H7 (cell line): ENCODE measurements around the gene GABPB2. TPM values are rescaled to one million over a fixed set of nuclear protein-coding genes. Genes with fewer than 3 reads are reported as not detected.
"Not testable (repeated sequence)": the region's sequence is repeated elsewhere in the genome, so short reads cannot be mapped to it uniquely, and the experiment has no call there.

ENCODE experiments used
- DNase-seq: peaks from one replicate; pipeline ENCODE4 v3.0.0; 2012
- H3K27me3 ChIP-seq: 2 replicates; pipeline ENCODE4 v1.6.0; 2011; ENCODE audit warnings: mild to moderate bottlenecking, low read length; ENCODE audit not compliant: control insufficient read depth, insufficient read depth
- H3K36me3 ChIP-seq: replicated peaks from 2 replicates; pipeline ENCODE4 v1.5.1; 2011; ENCODE audit warnings: low read length; ENCODE audit not compliant: control insufficient read depth, insufficient read depth
- H3K4me3 ChIP-seq: 2 replicates; pipeline ENCODE4 v1.5.1; 2011; ENCODE audit warnings: low read depth, mild to moderate bottlenecking, control low read depth, low read length, moderate library complexity; ENCODE audit not compliant: insufficient read depth
- total RNA-seq: library from RNA; depleted of rRNA; stranded (reverse); fragments of >200 nt; shearing (Covaris generic); gene quantifications from 2 replicates; pipeline ENCODE4 v1.2.3, GENCODE V29; 2014

GABPB2 gene
- total RNA-seq, 1 experiment from 2014 or later, result 4.0 TPM

DNA sequence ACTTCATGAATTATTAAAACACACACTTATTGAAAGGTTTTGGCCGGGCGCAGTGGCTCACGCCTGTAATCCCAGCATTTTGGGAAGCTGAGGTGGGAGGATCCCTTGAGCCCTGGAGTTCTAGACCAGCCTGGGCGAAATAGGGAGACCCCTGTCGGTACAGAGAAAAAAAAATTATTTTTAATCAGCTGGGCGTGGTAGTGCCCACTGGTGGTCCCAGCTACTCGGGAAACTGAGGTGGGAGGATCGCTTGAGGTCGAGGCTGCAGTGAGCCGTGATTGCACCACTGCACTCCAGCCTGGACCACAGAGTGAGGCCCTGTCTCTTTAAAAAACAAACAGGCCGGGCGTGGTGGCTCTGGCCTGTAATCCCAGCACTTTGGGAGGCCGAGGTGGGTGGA lies 1.7 kb downstream of the GABPB2 start:
- H3K4me3 ChIP-seq, result no peak overlapping the region
- H3K27me3 ChIP-seq, result no peaks in the 10 kb centered on the region
- peak; percentile 2 for DNase-seq
- no peaks in the 10 kb centered on the region for H3K36me3 ChIP-seq

DNA sequence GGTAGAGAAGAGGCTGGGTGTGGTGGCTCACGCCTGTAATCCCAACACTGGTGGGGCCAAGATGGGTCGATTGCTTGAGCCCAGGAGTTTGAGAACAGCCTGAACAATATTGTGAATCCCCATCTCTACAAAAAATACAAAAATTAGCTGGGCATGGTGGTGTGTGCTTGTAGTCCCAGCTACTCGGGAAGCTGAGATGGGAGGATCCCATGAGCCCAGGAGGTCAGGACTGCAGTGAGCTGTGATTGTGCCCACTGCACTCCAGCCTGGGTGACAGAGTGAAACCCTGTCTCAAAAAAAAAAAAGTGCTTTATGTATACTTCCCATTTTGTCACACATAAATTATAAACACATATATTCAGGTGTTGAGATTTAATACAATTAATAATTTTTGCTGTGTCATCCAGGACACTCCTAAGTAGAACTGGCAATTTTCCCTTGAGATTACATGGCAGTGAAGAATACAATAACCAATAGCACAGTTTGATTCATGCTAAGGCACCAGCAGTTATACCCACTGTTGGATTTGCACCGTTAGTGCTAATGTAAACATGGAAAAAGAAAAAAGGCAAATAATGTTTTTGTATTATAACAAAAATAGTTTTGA lies 15.5 kb downstream of the GABPB2 start:
- H3K27me3 ChIP-seq, result no peaks in the 10 kb centered on the region
- no peaks in the 10 kb centered on the region for H3K36me3 ChIP-seq
- H3K4me3 ChIP-seq, result no peak overlapping the region
- DNase-seq, result no peak

DNA sequence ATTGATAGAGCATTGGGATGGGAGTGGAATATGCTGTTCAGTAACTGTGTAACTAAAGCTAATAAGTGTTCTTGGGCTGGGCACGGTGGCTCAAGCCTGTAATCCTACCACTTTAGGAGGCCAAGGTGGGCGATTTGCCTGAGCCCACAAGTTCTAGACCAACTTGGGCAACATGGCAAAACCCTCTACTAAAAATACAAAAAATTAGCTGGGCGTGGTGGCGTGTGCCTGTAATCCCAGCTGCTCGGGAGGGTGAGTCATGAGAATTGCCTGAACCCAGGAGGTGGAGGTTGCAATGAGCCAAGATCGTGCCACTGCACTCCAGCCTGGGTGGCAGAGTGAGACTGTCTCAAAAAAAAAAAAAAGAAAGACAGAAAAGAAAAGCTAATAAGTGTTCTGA lies 26.9 kb downstream of the GABPB2 start:
- not testable (repeated sequence) for H3K4me3 ChIP-seq, H3K27me3 ChIP-seq, H3K36me3 ChIP-seq, DNase-seq

DNA sequence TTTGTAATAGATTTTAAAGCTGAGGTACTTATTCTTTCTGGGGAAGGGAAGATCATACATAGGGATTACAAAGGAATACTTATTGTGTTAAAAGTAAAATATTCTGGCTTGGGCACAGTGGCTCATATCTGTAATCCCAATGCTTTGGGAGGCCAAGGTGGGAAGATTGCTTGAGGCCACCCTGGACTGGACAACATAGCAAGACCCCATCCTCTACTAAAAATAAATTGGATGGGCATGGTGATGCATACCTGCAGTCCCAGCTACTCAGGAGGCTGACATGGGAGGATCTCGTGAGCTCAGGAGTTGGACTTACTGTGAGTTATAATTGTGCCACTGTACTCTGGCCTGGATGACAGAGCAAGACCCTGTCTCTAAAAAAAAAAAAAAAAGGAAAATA lies 27.6 kb downstream of the GABPB2 start:
- H3K4me3 ChIP-seq, result no peak overlapping the region

DNA sequence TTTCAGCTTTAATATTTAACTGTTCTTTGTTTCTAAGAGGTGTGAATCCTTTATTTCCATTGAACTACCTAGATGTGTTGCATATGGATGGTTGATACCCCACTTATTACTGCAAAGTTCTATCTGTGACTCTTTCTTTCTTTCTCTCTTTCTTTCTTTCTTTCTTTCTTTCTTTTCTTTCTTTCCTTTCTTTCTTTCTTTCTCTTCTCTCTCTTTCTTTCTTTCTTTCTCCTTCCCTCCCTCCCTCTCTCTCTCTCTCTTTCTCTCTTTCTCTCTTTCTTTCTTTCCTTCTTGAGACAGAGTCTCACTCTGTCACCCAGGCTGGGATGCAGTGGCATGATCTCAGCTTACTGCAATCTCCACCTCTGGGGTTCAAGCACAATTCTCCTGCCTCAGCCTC lies 34.1 kb downstream of the GABPB2 start:
- Histone ChIP-seq H3K27me3 (no peaks in the 10 kb centered on the region), H3K4me3 (no peak overlapping the region), H3K36me3 (no peaks in the 10 kb centered on the region)
- DNase-seq, result no peak

More for the DNA sequence above, 27.6 kb downstream of the GABPB2 start:
- no peak for DNase-seq
- Histone ChIP-seq H3K36me3 (no peaks in the 10 kb centered on the region), H3K27me3 (no peaks in the 10 kb centered on the region)

DNA sequence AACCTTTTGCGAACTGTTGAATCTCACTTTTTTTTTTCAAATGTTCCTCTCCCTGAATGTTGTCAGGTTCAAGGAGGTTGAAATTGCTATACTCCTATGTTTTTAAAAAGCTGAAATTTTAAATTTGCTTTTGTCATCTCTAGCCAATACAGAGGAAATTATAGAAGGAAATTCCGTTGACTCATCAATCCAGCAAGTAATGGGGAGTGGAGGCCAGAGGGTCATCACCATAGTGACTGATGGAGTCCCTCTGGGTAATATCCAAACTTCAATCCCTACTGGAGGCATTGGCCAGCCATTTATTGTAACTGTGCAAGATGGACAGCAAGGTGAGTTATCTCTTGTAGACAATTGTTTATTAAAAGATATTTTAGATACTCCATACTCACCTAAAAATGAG lies 36.3 kb downstream of the GABPB2 start:
- DNase-seq, result no peak
- H3K27me3 ChIP-seq, result no peaks in the 10 kb centered on the region
- H3K4me3 ChIP-seq, result no peak overlapping the region
- H3K36me3 ChIP-seq, result no peaks in the 10 kb centered on the region

DNA sequence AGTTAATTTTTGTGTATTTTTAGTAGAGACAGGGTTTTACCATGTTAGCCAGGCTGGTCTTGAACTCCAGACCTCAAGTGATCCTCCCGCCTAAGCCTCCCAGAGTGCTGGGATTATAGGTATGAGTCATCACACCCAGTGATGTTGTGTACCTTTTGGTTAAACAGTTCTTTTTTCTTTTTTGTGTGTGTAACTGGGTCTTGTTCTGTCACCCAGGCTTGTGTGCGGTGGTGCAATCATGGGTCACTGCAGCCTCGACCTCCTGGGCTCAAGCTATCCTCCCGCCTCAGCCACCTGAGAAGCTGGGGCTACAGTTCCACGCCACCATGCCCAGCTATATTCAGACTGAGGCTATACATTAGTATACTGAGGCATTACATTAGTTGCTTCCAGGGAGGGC lies 37.8 kb downstream of the GABPB2 start:
- Histone ChIP-seq H3K36me3 (no peaks in the 10 kb centered on the region), H3K4me3 (no peak overlapping the region), H3K27me3 (no peaks in the 10 kb centered on the region)
- DNase-seq, result no peak

DNA sequence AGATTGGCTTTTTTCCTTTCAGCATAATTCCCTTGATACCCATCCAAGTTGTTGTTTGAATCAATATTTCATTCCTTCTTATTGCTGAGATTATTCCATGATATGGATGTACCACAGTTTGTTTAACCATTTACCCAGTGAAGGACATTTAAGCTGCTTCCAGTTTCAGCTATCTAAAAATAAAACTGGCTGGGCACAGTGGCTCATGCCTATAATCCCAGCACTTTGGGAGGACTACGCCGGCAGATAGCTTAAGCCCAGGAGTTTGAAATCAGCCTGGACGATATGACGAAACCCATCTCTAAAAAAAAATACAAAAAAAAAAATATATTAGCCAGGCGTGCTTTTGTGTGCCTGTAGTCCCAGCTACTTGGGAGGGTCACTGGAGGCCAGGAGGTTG lies 43.3 kb downstream of the GABPB2 start:
- no peak overlapping the region for H3K4me3 ChIP-seq
- no peaks in the 10 kb centered on the region for H3K36me3 ChIP-seq
- no peak for DNase-seq
- H3K27me3 ChIP-seq, result no peaks in the 10 kb centered on the region

DNA sequence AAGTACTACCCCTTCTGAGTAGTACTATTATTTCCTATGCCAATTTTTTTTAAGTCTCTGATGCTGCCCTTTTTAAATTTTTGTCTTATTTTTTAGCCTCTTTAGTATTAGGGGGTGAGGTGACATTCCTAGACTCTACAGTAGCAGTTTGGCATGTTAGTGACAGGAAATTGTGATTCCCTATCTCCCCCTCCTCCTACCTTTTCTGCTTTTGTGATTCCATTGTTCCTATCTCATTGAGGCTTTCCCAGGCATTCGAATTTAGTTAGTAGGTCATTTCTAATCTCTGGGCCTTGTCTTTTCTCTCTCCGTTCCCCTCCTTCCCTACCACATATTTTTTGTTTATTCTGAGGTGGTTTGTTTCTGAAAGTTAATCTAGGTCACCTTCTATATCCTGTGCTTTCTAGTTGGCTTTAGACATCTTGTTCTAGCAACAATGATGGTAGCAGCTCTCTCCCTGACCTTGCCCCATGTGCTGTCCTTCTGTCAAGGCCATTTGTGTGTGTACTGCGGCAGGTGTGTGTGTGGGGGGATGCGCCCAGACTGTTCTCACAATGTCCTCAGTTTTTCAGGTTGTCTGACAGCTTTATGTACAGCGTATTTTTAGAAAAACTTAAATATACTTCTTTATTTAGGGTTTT lies 54.3 kb downstream of the GABPB2 start:
- no peaks in the 10 kb centered on the region for H3K36me3 ChIP-seq
- peak; percentile 48 for DNase-seq
- H3K4me3 ChIP-seq, result no peak overlapping the region
- no peaks in the 10 kb centered on the region for H3K27me3 ChIP-seq

DNA sequence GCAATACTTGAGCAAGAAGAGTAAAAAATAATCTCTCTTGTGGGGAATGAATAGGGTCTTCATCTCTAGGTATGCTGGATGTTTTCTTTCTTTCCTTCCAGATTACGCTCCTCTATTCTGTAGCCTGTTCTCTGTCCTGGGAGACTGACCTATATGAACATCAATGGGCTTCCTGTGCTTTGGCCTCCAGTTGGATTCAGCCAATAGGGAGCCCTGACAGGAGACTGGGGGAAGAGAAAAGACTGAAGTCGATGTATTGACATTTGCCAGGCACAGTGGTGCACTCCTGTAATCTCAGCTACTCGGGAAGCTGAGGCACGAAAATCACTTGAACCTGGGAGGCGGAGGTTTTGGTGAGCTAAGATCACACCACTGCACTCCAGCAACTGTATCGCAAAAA lies 58.2 kb downstream of the GABPB2 start:
- Histone ChIP-seq H3K4me3 (no peak overlapping the region), H3K36me3 (no peaks in the 10 kb centered on the region), H3K27me3 (peaks cover 26% of the 10 kb centered on the region)
- peak; percentile 56 for DNase-seq

DNA sequence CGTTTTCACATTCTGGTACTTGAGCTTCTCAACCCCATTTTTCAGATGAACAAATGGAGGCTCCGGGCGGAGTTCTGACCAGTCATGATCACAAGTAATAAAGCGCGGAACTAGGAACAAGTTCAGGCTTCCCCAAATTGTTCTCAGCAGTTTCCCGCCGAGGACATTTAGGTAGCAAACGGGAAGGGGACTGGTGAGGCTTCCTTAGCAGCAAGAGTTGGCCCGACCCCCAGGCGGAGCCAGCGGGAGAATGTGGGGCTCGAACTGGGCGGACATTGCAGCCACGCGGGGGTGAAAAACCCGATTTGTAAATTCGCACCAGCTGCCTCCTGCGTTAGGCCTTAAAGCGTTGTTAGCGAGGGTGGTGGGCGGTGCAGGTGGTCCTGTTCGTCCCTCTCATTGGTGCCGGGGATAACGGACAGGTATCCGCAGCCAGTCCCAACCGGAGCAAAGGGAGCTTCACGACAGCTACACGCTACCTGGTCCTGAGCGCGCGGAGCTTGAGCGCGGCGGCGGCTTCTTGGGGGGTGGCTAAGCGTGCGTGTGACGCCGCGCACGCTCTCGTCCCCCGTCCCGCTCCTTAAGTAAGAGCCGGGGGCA lies 60.5 kb downstream of the GABPB2 start:
- Histone ChIP-seq H3K4me3 (peak overlapping the region; percentile 51), H3K36me3 (peaks cover 1% of the 10 kb centered on the region), H3K27me3 (peaks cover 40% of the 10 kb centered on the region)
- peak; percentile 98 for DNase-seq

DNA sequence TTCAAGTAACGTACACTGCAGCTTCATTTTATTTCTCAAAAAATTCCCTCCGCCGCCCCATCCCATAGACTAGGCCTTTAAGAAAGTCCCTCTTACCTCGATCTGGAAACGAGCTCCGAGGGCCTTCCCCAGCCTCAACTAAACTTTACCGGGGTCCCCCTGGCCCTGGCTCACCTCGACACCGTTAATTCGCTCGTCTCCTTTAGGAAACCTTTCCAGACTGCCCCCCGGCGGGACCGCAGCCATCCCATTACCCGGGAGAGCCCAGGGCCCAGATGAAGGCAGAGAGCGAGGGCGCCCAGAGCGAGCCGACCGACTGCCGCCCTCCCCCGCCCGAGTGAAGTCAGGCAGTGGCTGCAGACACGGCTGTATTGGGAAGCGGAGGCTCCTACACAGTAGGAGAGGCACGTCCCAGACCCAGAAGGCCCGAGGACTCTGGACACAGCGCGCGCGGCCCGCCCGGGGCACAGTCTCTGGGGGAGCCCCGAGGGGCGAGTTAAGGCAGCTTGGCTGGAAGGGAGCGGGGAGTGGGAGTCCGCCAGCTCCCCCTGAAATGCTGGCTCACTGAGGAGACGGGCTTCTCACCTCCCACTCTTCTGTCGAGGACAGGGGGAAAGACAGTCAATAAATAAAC lies 61.3 kb downstream of the GABPB2 start:
- Histone ChIP-seq H3K4me3 (peak overlapping the region; percentile 51), H3K36me3 (peaks cover 2% of the 10 kb centered on the region), H3K27me3 (peaks cover 40% of the 10 kb centered on the region)
- DNase-seq, result peak; percentile 84

DNA sequence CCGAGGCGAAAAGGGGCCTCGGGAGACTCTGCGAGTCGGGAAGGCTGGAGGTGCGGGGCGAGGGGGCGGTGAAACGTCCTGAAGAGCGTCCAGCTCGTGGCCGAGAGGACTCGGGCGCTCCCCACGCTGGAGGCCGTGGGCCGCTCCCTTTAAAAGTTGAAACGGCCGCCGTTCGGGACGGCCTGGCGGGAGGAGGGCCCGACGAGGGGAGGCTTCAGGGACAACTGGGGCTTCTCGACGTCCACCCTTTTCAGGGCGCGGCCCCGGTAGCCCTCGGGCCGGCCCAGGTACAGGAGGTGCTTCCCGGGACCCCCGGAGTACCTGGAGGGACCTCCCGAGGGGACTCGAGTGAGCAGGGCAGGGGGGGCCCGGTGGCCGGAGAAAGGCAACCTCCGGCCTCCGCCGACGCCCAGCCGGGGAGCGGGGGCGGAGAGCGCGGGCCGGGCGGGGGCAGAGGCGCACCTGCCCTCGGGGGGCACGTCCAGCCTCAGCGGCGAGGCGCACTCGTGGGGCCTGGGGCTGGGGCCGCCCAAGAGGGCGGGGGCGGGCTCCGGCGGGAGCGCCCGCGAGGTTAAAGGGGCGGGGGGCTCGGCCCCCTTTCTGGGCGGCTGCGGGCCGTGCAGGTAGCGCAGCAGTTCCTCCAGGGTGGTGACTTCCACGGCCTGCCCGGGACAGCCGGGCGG lies 61.9 kb downstream of the GABPB2 start:
- Histone ChIP-seq H3K36me3 (peaks cover 4% of the 10 kb centered on the region), H3K27me3 (peaks cover 40% of the 10 kb centered on the region), H3K4me3 (peak overlapping the region; percentile 51)
- peak; percentile 83 for DNase-seq

DNA sequence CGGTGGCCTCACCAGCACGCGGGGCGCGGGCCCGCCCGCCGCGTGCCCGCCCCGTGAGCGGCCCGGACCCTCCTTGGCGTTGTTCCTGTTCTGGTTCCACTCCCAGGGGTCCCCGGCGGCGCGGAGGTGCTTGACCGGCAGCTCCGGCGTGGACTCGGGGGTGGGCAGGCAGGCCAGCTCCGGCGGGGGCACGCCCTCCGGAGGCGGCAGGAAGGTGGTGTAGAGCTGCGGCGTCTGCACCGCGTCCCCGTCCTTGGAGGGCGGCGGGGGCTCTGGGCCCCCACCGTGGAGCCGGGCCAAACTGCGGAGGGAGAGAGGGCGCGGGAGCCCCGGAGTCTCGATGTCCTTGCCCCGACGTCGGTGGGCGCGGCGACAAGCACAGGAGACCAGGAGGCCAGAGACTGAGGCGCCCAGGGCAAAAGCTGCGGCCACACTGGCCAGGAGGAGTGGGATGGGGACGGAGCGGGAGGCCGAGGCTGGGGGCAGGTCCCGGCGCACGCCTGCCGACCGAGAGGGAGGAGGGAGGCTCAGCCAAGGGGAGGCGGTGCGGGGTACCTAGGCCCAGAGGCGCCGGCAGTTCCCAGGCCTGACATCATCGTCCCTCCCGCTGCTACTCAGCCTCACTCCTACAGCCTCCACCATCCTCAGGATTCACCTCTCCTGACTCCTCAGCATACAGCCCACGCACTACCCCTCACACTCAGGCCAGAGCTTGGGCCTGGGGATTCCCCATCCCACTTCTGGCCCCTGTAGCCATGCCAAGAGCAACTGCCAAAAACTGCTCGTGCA lies 62.7 kb downstream of the GABPB2 start:
- peaks cover 40% of the 10 kb centered on the region for H3K27me3 ChIP-seq

More for the DNA sequence above, 62.7 kb downstream of the GABPB2 start:
- peak overlapping the region; percentile 51 for H3K4me3 ChIP-seq
- H3K36me3 ChIP-seq, result peaks cover 4% of the 10 kb centered on the region
- peak; percentile 87 for DNase-seq
